GM12801 (cell line): ENCODE measurements around the gene ICOS.

ENCODE experiments used
- TF ChIP-seq, protein P1 (sequence below): IDR thresholded peaks from one replicate; pipeline ENCODE4 v1.5.1; 2011; ENCODE audit warnings: control low read depth; ENCODE audit not compliant: insufficient read length; ENCODE audit errors: extremely low read depth

Gene ICOS

DNA sequence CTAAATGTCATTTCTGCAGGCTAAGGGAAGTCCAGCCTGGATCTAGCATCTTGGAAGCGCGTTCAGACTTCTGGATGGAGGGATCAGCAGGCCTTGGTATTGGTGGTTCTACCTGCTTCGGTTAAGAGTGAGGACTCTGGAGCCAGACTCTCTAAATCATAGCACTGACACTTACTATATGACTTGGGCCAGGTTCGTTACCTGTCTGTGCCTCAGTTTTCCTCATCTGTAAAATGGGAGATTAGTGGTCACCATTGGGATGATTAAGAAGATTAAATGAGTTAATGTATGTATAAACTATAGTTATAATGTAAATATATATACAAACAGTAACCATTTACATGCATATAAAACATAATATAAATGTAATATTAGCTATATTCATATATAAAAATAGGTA lies 995 bp upstream of the ICOS start:
- TF ChIP-seq, protein P1, sequence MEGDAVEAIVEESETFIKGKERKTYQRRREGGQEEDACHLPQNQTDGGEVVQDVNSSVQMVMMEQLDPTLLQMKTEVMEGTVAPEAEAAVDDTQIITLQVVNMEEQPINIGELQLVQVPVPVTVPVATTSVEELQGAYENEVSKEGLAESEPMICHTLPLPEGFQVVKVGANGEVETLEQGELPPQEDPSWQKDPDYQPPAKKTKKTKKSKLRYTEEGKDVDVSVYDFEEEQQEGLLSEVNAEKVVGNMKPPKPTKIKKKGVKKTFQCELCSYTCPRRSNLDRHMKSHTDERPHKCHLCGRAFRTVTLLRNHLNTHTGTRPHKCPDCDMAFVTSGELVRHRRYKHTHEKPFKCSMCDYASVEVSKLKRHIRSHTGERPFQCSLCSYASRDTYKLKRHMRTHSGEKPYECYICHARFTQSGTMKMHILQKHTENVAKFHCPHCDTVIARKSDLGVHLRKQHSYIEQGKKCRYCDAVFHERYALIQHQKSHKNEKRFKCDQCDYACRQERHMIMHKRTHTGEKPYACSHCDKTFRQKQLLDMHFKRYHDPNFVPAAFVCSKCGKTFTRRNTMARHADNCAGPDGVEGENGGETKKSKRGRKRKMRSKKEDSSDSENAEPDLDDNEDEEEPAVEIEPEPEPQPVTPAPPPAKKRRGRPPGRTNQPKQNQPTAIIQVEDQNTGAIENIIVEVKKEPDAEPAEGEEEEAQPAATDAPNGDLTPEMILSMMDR = no peak

DNA sequence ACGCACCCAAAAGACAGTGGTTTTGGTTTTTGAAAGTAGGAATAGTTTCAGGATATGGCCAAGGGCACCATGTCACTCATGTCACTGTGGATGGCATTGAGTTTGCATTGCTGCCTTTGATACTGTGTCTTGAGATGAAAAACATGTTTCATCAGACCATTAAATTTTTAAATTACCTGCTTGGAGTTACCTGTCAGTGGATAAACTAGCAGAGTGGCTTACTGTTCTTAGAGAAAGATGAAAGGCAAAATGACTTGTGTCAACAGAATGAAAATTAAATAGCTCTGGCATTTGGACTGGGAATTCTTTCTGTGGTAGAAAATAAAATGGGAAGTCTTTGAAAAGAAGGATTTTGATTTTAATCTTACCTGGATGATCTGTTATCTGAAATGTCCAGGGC lies 386 bp downstream of the ICOS start:
- TF ChIP-seq, protein P1 = no peak

DNA sequence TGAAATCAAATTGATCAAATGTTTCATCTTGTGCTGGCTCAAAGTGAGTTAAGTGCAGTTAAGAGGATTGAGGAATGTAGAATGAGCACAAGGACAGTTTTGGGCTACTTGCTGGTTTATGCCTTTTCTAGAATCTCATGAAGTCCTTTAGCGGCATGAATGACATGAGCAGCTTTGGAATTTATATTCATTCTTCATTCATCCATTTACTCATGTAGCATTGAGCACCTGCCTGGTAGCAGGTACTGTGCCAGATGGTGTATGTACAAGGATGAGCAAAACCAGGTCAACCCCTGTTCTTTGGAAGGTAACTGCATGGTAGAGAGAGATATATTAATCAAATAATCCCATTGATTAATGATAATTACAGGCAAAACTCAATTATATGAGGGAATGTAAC lies 1.2 kb downstream of the ICOS start:
- TF ChIP-seq, protein P1 = no peak

DNA sequence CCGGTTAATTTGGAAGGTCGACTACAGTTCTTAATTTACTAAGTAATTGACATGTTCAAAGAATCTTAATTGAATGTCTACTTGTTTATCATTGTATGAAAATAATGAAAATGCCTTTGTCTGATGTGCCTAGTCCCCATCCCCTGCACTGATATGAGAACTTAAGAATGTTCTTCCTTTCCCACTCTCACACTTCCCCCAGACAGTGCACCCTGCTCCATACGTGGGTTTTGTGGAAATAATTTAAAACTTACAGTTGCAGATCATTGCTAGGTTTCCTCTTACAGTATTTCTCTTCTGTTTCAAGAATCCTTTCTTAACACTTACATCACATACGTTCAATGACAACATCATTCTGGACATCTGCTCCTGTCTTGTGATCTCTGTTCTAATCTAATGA lies 3.5 kb downstream of the ICOS start:
- TF ChIP-seq, protein P1 = no peak

DNA sequence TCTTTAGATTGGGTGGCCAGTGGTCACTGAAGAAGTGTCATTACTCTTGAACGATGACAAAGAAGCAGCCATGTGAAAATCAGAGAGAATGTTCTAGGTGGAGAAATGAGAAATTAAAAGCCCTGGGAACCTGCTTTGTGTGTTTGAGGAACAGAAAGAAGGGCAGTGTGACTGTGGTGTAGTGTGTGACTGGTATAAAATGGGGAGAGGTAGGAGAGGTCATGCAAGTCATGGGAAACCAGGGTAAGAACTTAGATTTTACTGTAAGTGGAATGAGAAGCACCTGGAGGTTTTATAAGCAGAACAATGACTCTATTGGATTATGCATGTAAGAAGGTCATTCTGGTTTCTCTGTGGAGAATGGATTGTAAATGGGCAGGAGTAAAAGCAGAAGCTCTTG lies 12.2 kb downstream of the ICOS start:
- TF ChIP-seq, protein P1 = no peak

DNA sequence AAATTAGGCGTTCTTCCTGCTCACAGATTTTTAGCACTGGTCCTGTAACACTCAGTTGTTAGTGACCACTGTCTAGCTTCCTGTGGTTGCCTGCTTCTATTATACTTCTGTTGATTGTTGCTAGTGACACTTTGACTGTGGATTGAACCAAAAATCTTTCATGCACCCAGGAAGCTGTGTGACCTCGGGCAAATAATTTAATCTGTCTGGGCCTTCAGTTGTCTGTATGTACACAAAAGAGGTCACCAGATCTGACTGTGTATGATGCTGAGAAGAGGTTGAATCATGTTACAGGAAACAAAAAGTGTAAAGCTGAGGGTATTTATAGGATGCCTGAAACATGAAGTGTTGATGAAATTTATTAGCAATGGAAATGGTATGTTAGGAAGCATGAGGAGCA lies 12.7 kb downstream of the ICOS start:
- TF ChIP-seq, protein P1 = no peak

DNA sequence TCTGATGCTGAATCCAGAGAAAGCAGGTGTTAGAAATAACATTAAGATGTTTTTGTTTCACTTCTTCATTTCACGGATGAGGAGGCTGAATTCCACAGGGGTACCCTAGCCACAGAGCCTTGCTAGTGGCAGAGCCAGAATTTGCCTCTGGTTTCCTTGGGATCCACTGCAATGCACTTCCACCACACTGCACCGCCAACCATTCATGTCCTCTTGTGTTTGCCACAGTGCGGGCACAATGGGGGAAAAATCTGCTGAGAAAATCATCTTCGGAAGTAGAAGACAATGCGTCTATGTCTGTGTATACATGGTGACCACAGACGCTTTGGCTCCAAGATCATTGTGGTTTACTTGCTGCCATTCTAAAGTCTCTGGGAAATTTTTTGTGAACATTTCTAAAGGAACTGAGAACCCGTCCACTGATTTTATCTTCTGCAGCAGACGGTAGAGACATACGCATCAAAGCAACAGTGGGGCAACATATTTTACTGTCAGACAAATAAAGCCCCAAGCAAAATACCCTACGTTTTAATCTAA lies 14.9 kb downstream of the ICOS start:
- TF ChIP-seq, protein P1 = no peak

DNA sequence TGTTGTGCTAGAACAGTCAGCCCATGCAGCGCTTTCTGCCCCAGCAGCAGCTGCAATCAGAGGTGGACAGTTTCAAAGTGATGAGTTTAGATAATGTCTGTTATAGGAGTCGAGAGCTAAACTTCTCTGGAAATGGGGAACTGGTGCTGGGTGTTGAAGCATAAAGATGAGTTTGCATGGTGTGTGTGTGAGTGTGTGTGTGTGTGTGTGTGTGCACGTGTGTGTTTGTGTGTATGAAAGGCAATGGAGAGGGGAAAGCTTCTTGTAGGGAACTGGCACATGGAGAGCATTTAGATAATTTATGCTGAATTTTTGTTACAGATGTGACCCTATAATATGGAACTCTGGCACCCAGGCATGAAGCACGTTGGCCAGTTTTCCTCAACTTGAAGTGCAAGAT lies 22.7 kb downstream of the ICOS start:
- TF ChIP-seq, protein P1 = no peak
